ENCODE measurements around the gene PRICKLE3.

- TF ChIP-seq CTCF (IDR thresholded peaks at IDR 0.05) (no peak), ZFX (IDR thresholded peaks at IDR 0.05; ENCODE audit: borderline replicate concordance) (no peak)
Measured at GRCh38 chrX:49187526-49187925, 1.4 kb upstream of the PRICKLE3 start.
